HL-60 (cell line): Measurements from ENCODE around the gene KRTAP10-2.

Source experiments
- CTCF ChIP-seq: IDR thresholded peaks from one replicate; pipeline ENCODE4 v1.5.1; 2011; ENCODE audit warnings: low read length, control low read depth, inconsistent platforms; ENCODE audit not compliant: insufficient read depth
- GABPA ChIP-seq: IDR thresholded peaks from 2 replicates; pipeline ENCODE4 v1.6.1; 2012; ENCODE audit warnings: low read depth
- POLR2AphosphoS5 ChIP-seq: IDR thresholded peaks from 2 replicates; pipeline ENCODE4 v1.6.1; 2012; ENCODE audit warnings: low read depth

GRCh38 chr21:44535963-44536362, 15.3 kb downstream of the KRTAP10-2 start:
- TF ChIP-seq CTCF, result no peak
- TF ChIP-seq POLR2AphosphoS5, result no peak
- TF ChIP-seq GABPA, result no peak
